ENCODE results near the gene FBXO27. TPM values are rescaled to one million over a fixed set of nuclear protein-coding genes. Genes with fewer than 3 reads are reported as not detected.

Gene FBXO27
- total RNA-seq, 1 donor: 4.7 TPM

DNA sequence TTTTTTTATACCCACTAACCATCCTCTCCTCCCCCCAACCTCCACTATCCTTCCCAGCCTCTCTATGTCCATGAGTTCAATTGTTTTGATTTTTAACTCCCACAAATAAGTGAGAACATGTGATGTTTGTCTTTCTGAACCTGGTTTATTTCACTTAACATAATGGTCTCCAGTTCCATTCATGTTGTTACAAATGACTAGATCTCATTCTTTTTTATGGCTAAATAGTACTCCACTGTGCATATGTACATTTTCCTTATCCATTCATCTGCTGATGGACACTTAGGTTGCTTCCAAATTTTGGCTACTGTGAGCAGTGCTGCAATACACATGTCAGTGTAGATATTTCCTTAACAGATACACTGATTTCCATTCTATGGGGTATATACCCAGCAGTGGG, 27.0 kb upstream of the FBXO27 start:
- no peaks in the 10 kb centered on the region for H3K4me1 ChIP-seq (ENCODE audit: insufficient read depth, low read length)
- H3K27me3 ChIP-seq (ENCODE audit: insufficient read depth, low read length): no peaks in the 10 kb centered on the region
- H4K20me1 ChIP-seq (ENCODE audit: insufficient read depth, low read length): no peaks in the 10 kb centered on the region
- no peak overlapping the region for H3K27ac ChIP-seq (ENCODE audit: low read depth, low read length)
- no peak for DNase-seq (ENCODE audit: insufficient read length, low spot score, missing footprints)
- H3K9me3 ChIP-seq (ENCODE audit: low read depth, low read length): peaks cover 5% of the 10 kb centered on the region
- H3K4me3 ChIP-seq (ENCODE audit: insufficient read depth, low read length): no peak overlapping the region
- H3K79me2 ChIP-seq (ENCODE audit: insufficient read depth, low read length): no peaks in the 10 kb centered on the region
- no peaks in the 10 kb centered on the region for H3K36me3 ChIP-seq (ENCODE audit: insufficient read depth, low read length)
- no peak overlapping the region for H2AFZ ChIP-seq (ENCODE audit: low read length)
- TF ChIP-seq, protein P1, sequence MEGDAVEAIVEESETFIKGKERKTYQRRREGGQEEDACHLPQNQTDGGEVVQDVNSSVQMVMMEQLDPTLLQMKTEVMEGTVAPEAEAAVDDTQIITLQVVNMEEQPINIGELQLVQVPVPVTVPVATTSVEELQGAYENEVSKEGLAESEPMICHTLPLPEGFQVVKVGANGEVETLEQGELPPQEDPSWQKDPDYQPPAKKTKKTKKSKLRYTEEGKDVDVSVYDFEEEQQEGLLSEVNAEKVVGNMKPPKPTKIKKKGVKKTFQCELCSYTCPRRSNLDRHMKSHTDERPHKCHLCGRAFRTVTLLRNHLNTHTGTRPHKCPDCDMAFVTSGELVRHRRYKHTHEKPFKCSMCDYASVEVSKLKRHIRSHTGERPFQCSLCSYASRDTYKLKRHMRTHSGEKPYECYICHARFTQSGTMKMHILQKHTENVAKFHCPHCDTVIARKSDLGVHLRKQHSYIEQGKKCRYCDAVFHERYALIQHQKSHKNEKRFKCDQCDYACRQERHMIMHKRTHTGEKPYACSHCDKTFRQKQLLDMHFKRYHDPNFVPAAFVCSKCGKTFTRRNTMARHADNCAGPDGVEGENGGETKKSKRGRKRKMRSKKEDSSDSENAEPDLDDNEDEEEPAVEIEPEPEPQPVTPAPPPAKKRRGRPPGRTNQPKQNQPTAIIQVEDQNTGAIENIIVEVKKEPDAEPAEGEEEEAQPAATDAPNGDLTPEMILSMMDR (IDR thresholded peaks at IDR 0.05; ENCODE audit: extremely low read depth, low read depth, low read length): no peak
- no peak overlapping the region for H3K4me2 ChIP-seq (ENCODE audit: insufficient read depth, low read length)

DNA sequence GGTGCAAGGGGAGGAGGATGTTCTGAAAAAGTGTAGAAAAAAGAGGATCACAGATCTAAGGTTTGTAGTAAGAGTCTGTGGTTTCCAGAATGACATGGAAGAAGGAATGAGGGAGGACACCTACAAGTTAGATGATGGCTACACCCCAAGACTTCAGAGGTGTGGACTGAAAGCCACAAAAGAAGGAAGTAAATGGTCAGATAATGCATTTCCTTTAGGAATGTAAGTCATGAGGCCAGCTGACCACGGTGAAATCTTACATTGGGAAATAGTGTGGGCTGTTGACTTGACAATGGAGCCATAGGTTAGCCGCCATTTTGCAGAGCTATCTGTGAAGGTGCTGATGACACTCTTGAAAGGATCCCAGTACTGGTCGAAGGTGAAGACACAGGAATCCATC, 25.3 kb upstream of the FBXO27 start:
- peaks cover 5% of the 10 kb centered on the region for H3K9me3 ChIP-seq (ENCODE audit: low read depth, low read length)
- H3K27me3 ChIP-seq (ENCODE audit: insufficient read depth, low read length): no peaks in the 10 kb centered on the region
- no peak overlapping the region for H3K4me3 ChIP-seq (ENCODE audit: insufficient read depth, low read length)
- no peaks in the 10 kb centered on the region for H3K36me3 ChIP-seq (ENCODE audit: insufficient read depth, low read length)
- H3K4me2 ChIP-seq (ENCODE audit: insufficient read depth, low read length): no peak overlapping the region
- no peaks in the 10 kb centered on the region for H3K79me2 ChIP-seq (ENCODE audit: insufficient read depth, low read length)
- H2AFZ ChIP-seq (ENCODE audit: low read length): no peak overlapping the region
- no peaks in the 10 kb centered on the region for H4K20me1 ChIP-seq (ENCODE audit: insufficient read depth, low read length)
- H3K4me1 ChIP-seq (ENCODE audit: insufficient read depth, low read length): no peaks in the 10 kb centered on the region
- peak; percentile 13 for DNase-seq (ENCODE audit: insufficient read length, low spot score, missing footprints)
- TF ChIP-seq, protein P1 (IDR thresholded peaks at IDR 0.05; ENCODE audit: extremely low read depth, low read depth, low read length): no peak
- no peak overlapping the region for H3K27ac ChIP-seq (ENCODE audit: low read depth, low read length)

DNA sequence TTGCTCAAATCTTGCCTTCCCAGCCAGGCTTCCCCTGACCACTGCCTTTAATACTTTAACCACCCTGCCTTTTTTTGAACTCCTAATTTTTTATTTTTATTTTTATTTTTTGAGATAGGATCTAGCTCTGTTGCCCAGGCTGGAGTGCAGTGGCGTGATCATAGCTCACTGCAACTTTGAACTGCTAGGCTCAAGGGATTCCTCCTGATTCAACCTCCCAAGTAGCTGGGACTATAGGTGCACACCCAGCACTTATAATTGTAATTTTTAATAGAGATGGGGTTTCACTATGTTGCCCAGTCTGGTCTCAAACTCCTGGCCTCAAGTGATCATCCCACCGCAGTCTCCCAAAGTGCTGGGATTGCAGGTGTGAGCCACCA, 21.7 kb upstream of the FBXO27 start:
- H3K4me3 ChIP-seq (ENCODE audit: insufficient read depth, low read length): no peak overlapping the region
- H3K27me3 ChIP-seq (ENCODE audit: insufficient read depth, low read length): no peaks in the 10 kb centered on the region
- H3K36me3 ChIP-seq (ENCODE audit: insufficient read depth, low read length): no peaks in the 10 kb centered on the region
- no peak for DNase-seq (ENCODE audit: insufficient read length, low spot score, missing footprints)
- H3K9me3 ChIP-seq (ENCODE audit: low read depth, low read length): peaks cover 5% of the 10 kb centered on the region
- H3K4me2 ChIP-seq (ENCODE audit: insufficient read depth, low read length): no peak overlapping the region
- H2AFZ ChIP-seq (ENCODE audit: low read length): no peak overlapping the region
- H4K20me1 ChIP-seq (ENCODE audit: insufficient read depth, low read length): no peaks in the 10 kb centered on the region
- H3K79me2 ChIP-seq (ENCODE audit: insufficient read depth, low read length): no peaks in the 10 kb centered on the region
- H3K27ac ChIP-seq (ENCODE audit: low read depth, low read length): no peak overlapping the region
- H3K4me1 ChIP-seq (ENCODE audit: insufficient read depth, low read length): no peaks in the 10 kb centered on the region
- TF ChIP-seq, protein P1 (IDR thresholded peaks at IDR 0.05; ENCODE audit: extremely low read depth, low read depth, low read length): no peak

DNA sequence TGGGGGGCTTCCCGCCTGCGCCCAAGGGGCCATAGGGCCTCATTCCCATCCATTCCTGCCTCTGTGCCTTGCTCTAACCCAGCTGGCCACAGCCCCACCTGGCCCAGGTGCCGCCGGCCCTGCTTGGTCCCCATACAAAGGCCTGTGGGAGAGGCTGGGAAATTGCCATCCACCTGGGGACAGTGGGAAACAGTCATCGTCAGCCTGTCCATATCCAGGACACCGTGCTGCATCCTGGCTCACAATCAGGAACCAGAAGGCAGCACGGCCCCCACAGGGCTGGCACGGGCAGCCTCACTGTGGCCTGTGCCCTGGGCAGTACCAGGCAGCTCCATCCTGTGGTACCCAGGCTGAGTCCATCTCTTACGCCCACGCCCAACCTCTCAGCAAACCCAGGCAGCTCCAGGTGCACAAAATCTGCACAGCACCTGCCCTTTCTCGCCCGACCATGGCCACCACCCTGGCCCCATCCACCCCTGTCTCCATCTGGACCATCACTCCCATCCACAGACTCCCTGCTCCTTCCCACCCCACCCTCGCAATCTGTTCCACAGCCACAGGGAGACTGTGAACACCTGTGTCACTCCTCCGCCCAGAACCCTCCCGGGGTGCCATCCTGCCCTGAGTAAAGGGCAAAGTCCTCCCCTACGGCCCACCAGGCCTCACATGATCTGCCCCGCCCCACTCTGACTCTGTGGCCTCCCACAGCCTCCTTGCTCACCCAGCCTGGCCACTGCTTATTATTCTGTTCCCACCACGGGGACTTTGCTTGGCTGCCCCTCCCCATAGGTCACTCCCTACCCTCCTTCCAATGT, 21.1 kb upstream of the FBXO27 start:
- DNase-seq (ENCODE audit: insufficient read length, low spot score, missing footprints): no peak
- H3K36me3 ChIP-seq (ENCODE audit: insufficient read depth, low read length): no peaks in the 10 kb centered on the region
- no peaks in the 10 kb centered on the region for H3K4me1 ChIP-seq (ENCODE audit: insufficient read depth, low read length)
- no peak overlapping the region for H3K4me2 ChIP-seq (ENCODE audit: insufficient read depth, low read length)
- H3K27me3 ChIP-seq (ENCODE audit: insufficient read depth, low read length): no peaks in the 10 kb centered on the region
- no peak overlapping the region for H3K4me3 ChIP-seq (ENCODE audit: insufficient read depth, low read length)
- no peak overlapping the region for H3K27ac ChIP-seq (ENCODE audit: low read depth, low read length)
- no peaks in the 10 kb centered on the region for H4K20me1 ChIP-seq (ENCODE audit: insufficient read depth, low read length)
- peaks cover 5% of the 10 kb centered on the region for H3K9me3 ChIP-seq (ENCODE audit: low read depth, low read length)
- TF ChIP-seq, protein P1 (IDR thresholded peaks at IDR 0.05; ENCODE audit: extremely low read depth, low read depth, low read length): no peak
- H3K79me2 ChIP-seq (ENCODE audit: insufficient read depth, low read length): no peaks in the 10 kb centered on the region
- no peak overlapping the region for H2AFZ ChIP-seq (ENCODE audit: low read length)
